Lung (tissue), 12 donors: ENCODE results near the gene RABEP2. TPM values are rescaled to one million over a fixed set of nuclear protein-coding genes. Genes with fewer than 3 reads are reported as not detected.

ENCODE experiments used
- ATAC-seq: fragments of 200-7000 bp; cut with Tn5 transposase; one replicate; pipeline ENCODE4 v1.9.1; 2020; ENCODE audit warnings: moderate number of reproducible peaks; ENCODE audit not compliant: insufficient read depth, low FRiP score
- DNase-seq, 3 donors: peaks; one replicate each; pipeline ENCODE4 v3.0.0-alpha.2; 2013 to 2017
- H3K27ac ChIP-seq, 2 donors: one replicate each; pipeline ENCODE4 v1.5.1; 2013; ENCODE audit warnings: mild to moderate bottlenecking in 2 of 2, moderate library complexity in 2 of 2, control low read depth in 1 of 2, inconsistent platforms in 1 of 2, low read depth in 1 of 2, low read length in 1 of 2
- H3K27me3 ChIP-seq, 3 donors: one replicate each; pipeline ENCODE4 v1.5.1; 2013; ENCODE audit warnings: low read length in 2 of 3; ENCODE audit not compliant: control insufficient read depth in 3 of 3, insufficient read depth in 3 of 3
- H3K36me3 ChIP-seq, 4 donors: one replicate each; pipeline ENCODE4 v1.5.1; 2013; ENCODE audit warnings: low read length in 4 of 4, mild to moderate bottlenecking in 1 of 4, moderate library complexity in 1 of 4; ENCODE audit not compliant: control insufficient read depth in 4 of 4, insufficient read depth in 4 of 4
- H3K4me1 ChIP-seq, 5 donors: one replicate each; pipeline ENCODE4 v1.5.1; 2013; ENCODE audit warnings: low read length in 5 of 5, mild to moderate bottlenecking in 2 of 5, moderate library complexity in 1 of 5; ENCODE audit not compliant: control insufficient read depth in 5 of 5, insufficient read depth in 5 of 5
- H3K4me3 ChIP-seq: one replicate; pipeline ENCODE4 v1.5.1; 2013; ENCODE audit warnings: mild to moderate bottlenecking, control low read depth, moderate library complexity
- H3K9ac ChIP-seq, 2 donors: one replicate each; pipeline ENCODE4 v1.5.1; 2013; ENCODE audit warnings: low read length in 2 of 2, control low read depth in 1 of 2; ENCODE audit not compliant: insufficient read depth in 1 of 2
- H3K9me3 ChIP-seq, 4 donors: one replicate each; pipeline ENCODE4 v1.5.1; 2013; ENCODE audit warnings: low read length in 3 of 4, mild to moderate bottlenecking in 1 of 4, moderate library complexity in 1 of 4; ENCODE audit not compliant: control insufficient read depth in 4 of 4, insufficient read depth in 3 of 4
- CTCF ChIP-seq: IDR thresholded peaks from 2 replicates; pipeline ENCODE4 v1.5.1; 2012; ENCODE audit warnings: mild to moderate bottlenecking; ENCODE audit errors: control extremely low read depth, extremely low read depth
- WGBS, 2 donors: extraction: QIAGEN DNeasy Blood & Tissue Kit; methylation state at CpG; one replicate each; pipeline ENCODE4 v1.1.7; 2013; 5-methylcytosine and 5-hydroxymethylcytosine counted together
- polyA plus RNA-seq, 2 donors: library from polyadenylated mRNA; stranded (reverse); fragments of 200-250 nt; gene quantifications; one replicate each; pipeline ENCODE4 v1.2.1, GENCODE V29; 2013
- total RNA-seq, 2 donors: library from RNA; depleted of rRNA in 1 of 2; stranded (reverse); fragments of >200 nt in 1 of 2; gene quantifications; one replicate each; pipeline ENCODE4 v1.2.1, GENCODE V29; 2014 to 2021
- donor health status: control.
- donor health status: control.
- donor health status: Bipolar disorder and iron deficiency.
- donor health status: healthy.
- donor health status: DM: yes; HTN: yes; CAD: no.

Gene RABEP2
- total and polyA plus RNA-seq, 4 donors, result 20.0 to 34.9 (median 28.8) TPM

- no peaks in the 10 kb centered on the region for H3K27me3 ChIP-seq
- no peak overlapping the region for H3K4me3 ChIP-seq
- WGBS, 2 donors, result 90 to 95% methylated on average over 3 of the region's 3 CpGs
- no peak overlapping the region for H3K9ac ChIP-seq
- no peaks in the 10 kb centered on the region for H3K9me3 ChIP-seq
- H3K4me1 ChIP-seq, result peaks cover 0 to 13% (median 6%) of the 10 kb centered on the region in 5 donors
- TF ChIP-seq CTCF, result no peak
- H3K27ac ChIP-seq, result no peak overlapping the region
- H3K36me3 ChIP-seq, result peaks cover 0 to 13% (median 8%) of the 10 kb centered on the region in 4 donors
- ATAC-seq (no peak), DNase-seq (no peak)
Measured at GRCh38 chr16:28923231-28923587, 1.8 kb downstream of the RABEP2 start.

- TF ChIP-seq CTCF, result no peak
- peaks cover 11 to 34% (median 16%) of the 10 kb centered on the region in 4 donors for H3K36me3 ChIP-seq
- no peaks in the 10 kb centered on the region for H3K9me3 ChIP-seq
- ATAC-seq, result no peak
- H3K4me3 ChIP-seq, result no peak overlapping the region
- no peak overlapping the region for H3K27ac ChIP-seq
- H3K9ac ChIP-seq, result no peak overlapping the region
- WGBS, 2 donors, result 96 to 97% methylated on average over 3 of the region's 3 CpGs
- no peak for DNase-seq
- H3K4me1 ChIP-seq, result peaks cover 0 to 5% (median 0%) of the 10 kb centered on the region in 5 donors
- H3K27me3 ChIP-seq, result no peaks in the 10 kb centered on the region
Measured at GRCh38 chr16:28918698-28919097, 6.3 kb downstream of the RABEP2 start.

GRCh38 chr16:28917095-28917494, 7.9 kb downstream of the RABEP2 start:
- H3K9me3 ChIP-seq, result no peaks in the 10 kb centered on the region
- H3K27ac ChIP-seq, result no peak overlapping the region
- H3K4me3 ChIP-seq, result no peak overlapping the region
- H3K9ac ChIP-seq, result no peak overlapping the region
- no peaks in the 10 kb centered on the region for H3K27me3 ChIP-seq
- 82 to 87% methylated on average over 7 of the region's 7 CpGs for whole genome bisulfite sequencing, 2 donors
- ATAC-seq (no peak), DNase-seq (no peak)
- peaks cover 11 to 41% (median 16%) of the 10 kb centered on the region in 4 donors for H3K36me3 ChIP-seq
- no peaks in the 10 kb centered on the region for H3K4me1 ChIP-seq
- no peak for TF ChIP-seq CTCF

GRCh38 chr16:28915181-28915580, 9.9 kb downstream of the RABEP2 start:
- no peak overlapping the region for H3K27ac ChIP-seq
- no peaks in the 10 kb centered on the region for H3K9me3 ChIP-seq
- H3K27me3 ChIP-seq, result no peaks in the 10 kb centered on the region
- peaks cover 11 to 48% (median 14%) of the 10 kb centered on the region in 4 donors for H3K36me3 ChIP-seq
- H3K9ac ChIP-seq, result no peak overlapping the region
- ATAC-seq (no peak), DNase-seq (no peak)
- no peak for TF ChIP-seq CTCF
- H3K4me1 ChIP-seq, result no peaks in the 10 kb centered on the region
- H3K4me3 ChIP-seq, result no peak overlapping the region
